HG03175 (cell line): ENCODE results near the gene ARMC9.

Experiments used
- ATAC-seq: cut with Tn5 transposase; IDR thresholded peaks from one replicate; pipeline ENCODE4 v1.9.1; 2021; ENCODE audit warnings: mild to moderate bottlenecking, moderate library complexity; ENCODE audit not compliant: unreplicated experiment

ARMC9 gene

DNA sequence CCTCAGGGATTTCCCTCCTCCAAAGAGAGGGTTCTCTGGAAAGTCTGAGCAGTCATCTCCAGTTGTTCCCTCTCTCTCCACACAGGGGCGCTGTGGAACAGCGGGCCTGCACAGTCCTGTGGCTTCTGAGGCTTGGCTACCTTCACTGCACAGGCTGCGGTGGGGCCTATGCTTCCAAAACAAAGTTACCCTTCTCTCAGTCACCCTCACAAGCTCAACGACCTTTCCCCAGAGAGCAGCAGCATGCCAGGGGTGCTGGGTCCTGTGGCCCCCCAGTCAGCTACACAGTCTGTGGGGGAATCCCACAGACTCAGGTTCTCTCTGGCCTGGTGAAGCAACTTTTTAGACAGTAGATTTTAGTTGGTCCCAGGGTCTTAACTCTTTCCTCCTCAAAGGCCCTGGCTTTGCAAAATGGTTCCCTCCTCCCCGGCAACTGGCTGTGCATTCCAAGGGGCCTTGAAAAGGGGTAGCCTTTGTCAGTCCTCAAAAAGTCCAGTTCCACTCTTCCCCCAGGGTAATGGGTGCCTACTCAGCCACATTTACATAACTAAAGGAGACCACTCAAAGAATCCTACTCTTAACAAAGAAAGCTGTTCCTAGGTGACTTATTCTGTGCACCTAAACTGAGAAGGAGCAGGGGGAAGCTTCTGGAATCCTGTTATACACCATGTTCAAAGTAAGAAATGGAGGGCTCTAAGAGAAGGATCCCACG, 212.0 kb downstream of the ARMC9 start:
- no peak for ATAC-seq

DNA sequence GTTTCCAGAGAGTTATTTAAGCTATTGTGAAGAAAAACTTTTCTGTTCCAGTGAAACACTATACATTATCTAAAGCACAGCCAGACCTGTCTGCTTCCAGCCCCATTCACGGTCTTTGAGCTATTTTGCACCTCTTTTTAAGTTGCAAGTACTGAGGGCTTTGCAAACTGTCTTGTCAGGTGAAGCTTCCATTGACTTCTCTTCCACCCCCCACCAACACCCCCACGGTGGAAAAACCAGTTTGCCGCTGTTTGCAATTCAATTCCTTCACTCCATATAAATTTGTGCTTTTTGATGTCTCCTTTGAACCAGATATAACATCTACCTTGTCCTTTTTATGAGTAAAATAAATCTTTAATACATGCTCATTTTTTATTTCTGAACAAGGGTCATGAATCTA, 212.8 kb downstream of the ARMC9 start:
- no peak for ATAC-seq

DNA sequence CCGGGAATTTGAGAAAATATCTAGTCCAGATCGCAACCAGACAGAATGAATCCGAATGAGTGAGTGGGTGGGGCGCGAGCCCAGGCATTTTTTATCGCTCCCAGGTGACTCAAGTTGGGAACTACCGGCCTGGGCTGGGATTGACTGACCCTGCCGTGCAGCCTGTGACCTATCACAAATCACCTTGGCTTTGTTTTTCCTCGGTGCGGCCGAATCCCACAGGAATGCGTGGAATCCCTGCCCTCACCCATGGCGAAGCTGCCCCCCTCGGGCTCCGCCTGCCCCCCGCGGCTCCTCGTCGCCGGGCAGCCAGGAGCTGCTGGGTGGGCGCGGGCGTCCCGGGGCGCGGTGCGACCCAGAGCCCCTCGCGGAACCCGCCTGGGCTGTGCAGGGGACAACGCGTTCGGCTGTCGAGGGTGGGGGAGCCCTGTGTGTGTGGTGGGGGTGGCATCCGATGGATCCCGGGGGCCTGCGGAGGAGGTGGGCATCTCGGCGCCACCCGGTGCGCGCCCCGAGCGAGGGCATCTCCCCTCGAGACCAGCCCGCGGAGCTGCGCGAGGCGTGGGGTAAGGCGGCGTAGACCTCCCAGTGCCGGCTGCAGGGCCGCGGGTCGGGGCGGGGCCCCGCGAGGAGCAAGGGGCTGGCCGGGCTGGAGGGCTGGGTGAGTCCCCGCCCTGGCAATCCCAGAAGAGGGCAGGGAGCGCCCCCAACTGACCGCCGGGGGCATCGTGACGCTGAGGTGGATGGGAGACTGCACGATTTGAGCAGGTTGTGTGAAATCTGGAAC, 213.6 kb downstream of the ARMC9 start:
- ATAC-seq: peak; percentile 97

DNA sequence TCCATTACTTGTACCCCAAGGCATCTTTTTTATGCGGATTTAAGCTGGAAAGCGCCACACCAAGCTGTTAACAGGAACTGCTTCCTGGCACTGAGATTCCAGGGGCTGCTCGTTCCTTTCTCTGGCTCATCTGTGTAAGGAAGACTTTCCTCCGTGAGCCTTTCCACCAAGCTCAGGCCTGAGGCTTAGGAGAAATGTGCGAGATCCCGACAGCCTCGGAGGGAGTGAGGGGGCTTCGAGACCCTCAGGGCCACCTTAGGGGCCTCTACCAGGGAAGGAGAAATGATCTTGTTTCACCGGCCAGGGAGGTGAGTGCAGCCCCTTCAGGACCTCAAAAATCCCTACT, 214.2 kb downstream of the ARMC9 start:
- ATAC-seq: peak; percentile 8

DNA sequence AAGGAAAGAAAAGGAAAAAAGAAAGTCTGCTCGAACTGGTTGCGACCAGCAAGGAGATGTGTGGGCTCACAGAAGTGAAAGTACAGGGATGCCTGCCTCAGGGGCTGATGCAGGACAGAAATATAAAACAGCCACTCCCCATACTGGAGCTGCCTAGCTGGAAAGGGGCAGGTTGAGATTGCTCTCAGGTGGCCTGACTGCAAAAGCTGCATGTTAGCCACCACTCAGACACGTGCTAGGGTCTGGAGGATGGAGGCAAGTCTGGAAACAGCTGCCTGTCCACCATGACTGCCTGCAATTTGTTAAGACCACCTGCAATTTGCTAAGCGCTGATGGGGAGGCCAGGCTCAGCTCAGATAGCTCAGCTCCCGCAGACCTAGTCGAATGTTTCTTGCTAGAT, 215.0 kb downstream of the ARMC9 start:
- no peak for ATAC-seq

DNA sequence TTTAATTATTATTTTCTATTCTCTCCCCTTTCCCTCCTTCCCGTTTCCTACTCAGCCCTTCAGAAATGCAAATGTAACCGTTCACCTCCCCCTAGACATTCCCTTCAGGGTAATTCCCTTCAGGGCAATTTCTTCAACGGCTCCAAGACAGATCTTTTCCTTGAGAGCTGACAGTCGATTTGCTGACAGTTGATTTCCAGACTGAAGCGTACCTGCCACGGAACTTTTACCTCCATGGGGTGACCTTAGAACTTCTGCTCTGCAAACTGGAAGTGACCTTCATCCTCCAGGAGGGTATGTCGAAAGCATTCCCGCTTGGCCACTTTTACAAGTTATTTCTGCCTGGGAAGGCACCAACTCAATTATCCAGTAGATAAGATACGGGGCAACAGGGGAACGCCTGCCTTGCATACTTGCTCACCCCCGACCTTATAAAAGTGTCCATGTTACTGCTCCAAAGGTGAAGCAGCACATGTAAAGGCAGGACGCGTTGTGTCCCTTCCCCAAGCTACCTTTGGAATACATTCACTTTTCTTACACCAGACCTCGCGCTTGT, 215.6 kb downstream of the ARMC9 start:
- ATAC-seq: no peak

DNA sequence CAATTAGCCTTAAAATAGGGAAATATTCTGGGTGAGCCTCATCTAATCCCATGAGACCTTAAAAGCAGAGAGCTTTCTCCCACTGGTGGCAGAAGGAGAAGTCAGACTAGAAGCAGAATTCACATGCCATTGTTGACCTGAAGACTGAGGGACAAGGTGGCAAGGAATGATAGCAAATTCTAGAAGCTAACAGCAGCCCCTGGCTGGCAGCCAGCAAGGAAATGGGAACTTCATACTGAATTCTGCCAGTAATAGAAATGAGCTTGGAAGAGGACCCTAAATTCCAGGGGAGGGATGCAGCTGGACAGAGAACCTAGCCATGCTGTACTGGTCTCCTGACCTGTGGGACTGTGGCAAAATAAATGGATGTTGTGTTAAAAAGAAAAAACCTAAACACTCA, 216.6 kb downstream of the ARMC9 start:
- no peak for ATAC-seq

DNA sequence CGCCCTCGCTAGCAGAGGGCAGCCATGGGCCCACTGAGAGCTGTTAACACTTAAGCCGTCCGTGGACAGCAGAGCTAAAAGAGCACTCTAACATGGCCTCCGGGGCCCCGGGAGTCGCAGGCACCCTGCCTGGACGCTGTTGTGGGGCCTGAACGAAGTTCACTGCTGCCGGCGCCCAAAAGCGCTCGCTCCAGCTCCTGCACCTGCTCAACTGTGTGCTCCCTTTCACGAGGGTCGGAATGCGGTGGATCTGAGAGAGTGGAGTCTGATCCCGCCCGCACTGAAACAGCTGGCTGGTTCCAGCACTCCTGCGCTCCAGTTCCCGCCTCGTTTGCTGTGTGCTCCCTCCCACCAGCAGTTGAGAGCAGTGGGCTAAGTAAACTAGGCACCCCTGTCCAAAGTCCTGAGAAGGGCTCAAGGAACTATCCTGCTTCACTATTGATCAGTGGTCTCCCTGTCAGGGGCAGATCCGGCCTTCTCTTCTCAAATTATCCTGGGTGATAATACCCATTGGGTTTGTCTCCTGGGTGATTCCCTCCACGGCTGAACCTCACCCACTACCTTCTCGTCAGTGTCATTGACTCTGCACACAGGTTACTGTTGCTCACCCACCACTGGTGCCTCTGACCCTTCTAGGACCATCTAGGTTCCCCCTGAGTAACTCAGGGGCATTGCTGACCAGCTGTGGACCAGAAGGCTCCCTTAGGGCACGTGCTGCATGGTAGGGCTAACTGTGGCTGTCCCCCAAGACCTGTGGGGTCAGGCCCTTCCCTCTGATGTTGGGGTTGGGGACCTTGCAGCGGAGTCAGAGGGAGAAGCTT, 220.6 kb downstream of the ARMC9 start:
- ATAC-seq: no peak

DNA sequence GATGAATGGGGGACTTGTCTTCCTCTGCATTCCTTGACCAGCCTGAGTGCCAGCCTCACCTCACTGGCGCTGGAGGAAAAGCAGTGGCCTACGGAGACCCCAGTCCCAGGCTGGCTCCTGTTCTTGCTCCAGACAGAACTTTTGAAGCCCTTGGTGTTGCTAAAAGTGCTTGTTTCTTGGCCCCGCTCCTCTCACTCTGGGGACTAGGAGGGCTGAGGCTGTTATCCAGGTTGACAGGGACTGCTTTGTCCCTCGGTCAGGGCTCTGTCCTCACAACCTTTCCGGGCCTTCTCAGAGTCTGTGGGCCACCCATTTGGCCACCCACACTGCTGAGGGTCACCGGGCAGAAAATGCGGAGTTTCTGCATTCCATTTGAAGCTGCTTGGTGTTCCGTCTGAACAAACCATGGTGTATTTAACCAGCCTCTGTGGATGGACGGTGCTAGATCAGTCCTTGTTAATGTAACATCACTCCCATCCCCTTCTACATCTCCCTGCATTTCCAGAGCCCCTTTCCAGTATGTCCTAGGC, 222.7 kb downstream of the ARMC9 start:
- no peak for ATAC-seq

DNA sequence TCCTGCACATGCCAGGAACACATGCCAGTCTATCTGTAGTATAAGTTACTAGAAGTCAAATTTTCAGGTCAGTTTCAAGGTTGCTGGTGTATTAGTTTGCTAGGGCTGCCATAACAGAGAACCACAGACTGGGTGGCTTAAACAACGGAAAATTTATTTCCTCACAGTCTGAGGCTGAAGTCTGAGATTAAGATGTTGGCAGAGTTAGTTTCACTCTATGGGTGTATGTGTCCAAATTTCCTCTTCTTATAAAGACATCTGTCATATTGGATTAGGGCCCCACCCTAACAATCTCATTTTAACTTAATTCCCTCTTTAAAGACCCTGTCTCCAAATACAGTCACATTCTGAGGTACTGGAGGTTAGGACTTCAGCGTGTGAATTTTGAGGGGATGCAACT, 223.6 kb downstream of the ARMC9 start:
- no peak for ATAC-seq

DNA sequence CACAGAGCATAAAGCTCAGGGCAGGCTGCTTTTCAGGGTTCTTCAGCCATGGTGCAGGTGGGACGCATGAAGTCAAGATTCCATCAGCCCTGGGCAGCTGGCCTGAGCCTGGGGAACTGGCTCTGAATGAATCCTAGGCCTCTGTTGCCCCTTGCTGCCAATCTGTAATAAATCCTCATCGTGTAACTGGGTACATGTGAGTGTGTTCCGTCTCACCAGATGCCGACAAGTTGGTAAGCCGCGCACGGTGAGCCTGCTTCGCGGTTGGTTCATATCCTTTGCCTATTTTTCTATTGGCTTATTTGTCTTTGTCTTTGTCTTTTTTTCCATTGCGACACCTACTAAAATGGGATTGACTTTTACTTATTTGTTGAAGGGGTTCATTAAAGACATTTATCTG, 224.7 kb downstream of the ARMC9 start:
- ATAC-seq: no peak
